ENCODE measurements around the gene ZSCAN30.

The ZSCAN30 gene

DNA sequence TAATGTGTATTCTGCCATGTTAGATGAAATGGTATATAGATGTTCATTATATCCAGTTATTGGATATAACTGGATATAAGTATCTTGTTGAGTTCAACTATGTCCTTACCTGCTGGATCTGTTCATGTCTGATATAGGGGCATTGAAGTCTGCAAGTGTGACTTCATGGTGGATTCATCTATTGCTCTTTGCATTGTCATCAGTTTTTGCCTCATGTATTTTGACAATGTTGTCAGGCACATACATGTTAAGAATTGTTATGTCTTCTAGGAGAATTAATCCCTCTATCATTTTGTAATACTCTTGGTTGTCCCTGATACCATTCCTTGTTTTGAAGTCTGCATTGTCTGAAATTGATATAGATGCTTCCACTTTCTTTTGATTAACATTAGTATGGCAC lies 38.8 kb upstream of the ZSCAN30 start:
- TF ChIP-seq, protein P1, sequence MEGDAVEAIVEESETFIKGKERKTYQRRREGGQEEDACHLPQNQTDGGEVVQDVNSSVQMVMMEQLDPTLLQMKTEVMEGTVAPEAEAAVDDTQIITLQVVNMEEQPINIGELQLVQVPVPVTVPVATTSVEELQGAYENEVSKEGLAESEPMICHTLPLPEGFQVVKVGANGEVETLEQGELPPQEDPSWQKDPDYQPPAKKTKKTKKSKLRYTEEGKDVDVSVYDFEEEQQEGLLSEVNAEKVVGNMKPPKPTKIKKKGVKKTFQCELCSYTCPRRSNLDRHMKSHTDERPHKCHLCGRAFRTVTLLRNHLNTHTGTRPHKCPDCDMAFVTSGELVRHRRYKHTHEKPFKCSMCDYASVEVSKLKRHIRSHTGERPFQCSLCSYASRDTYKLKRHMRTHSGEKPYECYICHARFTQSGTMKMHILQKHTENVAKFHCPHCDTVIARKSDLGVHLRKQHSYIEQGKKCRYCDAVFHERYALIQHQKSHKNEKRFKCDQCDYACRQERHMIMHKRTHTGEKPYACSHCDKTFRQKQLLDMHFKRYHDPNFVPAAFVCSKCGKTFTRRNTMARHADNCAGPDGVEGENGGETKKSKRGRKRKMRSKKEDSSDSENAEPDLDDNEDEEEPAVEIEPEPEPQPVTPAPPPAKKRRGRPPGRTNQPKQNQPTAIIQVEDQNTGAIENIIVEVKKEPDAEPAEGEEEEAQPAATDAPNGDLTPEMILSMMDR (IDR thresholded peaks at IDR 0.05; ENCODE audit: control insufficient read depth, extremely low read depth, insufficient read depth): no peak
- H3K4me3 ChIP-seq (ENCODE audit: low read depth, low read length): no peak overlapping the region

DNA sequence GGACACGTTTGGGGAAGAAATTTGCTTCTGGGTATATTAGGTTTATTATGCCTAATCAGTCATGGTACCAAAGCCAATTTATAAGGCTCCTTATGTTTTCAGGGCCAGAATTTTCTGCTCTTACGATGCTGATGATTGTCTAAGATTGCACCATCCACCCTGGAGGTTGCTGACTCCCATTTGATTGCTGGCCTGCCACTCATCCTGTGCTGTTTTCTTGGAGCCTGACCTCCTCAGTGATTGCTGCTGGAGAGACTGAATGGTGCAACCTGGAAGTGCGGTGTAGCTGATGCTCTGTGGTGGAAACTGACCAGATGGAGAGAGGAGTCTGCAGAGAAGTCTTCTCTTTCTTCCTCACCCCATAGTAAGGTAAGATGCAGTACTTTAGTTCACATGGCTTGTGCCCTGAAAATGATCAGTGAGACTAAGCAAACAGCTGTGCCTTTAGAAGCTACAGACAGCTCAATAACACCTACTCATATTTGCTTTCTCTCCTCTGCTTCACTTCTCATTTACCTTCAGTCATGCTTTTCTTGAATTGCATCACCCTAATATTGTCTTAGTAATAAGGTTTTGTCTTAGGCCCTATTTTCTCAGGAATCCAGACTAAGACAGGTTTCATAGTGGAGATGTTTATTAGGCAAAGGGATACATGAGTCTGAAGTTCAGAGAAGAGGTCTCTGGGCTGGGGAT lies 36.8 kb upstream of the ZSCAN30 start:
- no peak overlapping the region for H3K4me3 ChIP-seq (ENCODE audit: low read depth, low read length)
- TF ChIP-seq, protein P1 (IDR thresholded peaks at IDR 0.05; ENCODE audit: control insufficient read depth, extremely low read depth, insufficient read depth): no peak
- no peak for DNase-seq (ENCODE audit: low read depth)

More for the DNA sequence above, 38.8 kb upstream of the ZSCAN30 start:
- no peak for DNase-seq (ENCODE audit: low read depth)

DNA sequence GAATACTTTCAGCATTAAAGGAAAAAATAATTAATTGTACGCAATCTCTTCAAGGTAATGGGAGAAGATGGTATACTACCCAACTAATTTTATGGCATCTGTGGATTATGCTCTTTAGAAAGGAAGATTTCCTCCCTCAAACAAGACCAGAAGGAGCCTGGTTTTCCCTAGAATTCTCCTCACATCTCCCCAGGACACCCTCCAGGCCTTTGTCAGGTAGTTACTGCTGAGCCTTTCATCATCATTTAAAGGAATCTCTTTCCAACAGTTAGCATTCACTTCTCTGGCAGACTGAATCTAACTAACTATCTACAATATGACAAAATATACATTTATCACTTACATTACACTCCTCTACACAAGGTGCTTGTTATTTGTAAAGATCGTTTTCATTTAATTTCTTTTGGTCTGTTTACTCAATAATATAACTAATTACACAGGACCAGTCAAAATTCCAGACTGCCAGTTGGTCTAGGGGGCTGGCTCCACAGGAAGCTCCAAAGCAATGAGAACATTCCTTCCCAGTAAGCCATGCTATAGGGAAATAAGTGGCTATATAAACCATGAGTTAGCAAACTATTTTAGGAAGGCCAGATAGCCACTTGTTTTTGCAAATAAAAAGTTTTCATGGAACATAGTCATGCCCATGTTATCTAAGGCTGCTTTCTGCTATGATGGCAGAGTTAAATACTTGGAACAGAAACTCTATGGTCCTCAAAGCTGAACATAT lies 35.1 kb upstream of the ZSCAN30 start:
- H3K4me3 ChIP-seq (ENCODE audit: low read depth, low read length): no peak overlapping the region
- DNase-seq (ENCODE audit: low read depth): no peak

DNA sequence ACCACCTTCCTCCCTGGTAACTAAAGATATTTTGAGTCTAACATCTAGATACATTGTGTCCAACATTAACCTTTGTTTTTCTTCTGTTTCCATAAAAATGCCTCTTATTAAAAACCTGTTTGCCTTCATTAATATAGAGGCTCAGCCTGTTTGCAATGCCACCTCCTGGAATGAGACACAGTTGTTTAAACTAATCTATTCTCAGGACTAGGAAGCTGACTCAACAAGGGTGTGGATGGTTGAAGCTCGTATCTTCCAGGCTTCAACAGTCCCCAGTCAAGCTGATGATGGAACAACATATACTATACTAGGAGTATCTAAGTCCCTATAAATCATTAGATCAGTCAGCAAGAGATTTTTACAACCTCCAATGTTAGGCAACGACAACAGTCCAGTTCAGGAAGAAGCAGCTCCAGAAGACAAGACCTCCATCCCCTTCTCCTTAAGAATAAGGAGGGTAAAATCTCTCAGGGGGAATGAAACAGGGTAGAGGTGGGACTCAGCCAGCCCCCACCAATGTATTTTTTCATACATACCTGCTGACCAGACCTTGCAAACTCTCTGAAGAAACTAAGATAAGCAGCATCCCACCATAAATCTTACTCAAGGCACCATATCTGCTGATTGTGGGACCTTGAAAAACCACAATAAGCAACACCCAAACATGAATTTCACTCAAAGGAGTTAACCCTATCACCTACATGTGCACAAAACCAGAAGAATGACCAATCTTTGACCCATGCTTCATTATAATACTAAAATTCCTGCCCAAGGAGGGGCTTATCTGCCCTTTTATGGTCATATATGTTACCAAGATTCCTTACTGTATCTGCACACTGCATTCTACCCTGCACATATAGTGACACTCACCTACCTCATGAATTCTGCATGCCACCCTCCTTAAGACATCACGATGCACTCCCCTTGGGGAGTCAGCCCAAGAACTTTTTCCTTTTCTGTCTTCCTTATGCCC lies 32.7 kb upstream of the ZSCAN30 start:
- no peak overlapping the region for H3K4me3 ChIP-seq (ENCODE audit: low read depth, low read length)
- TF ChIP-seq, protein P1 (IDR thresholded peaks at IDR 0.05; ENCODE audit: control insufficient read depth, extremely low read depth, insufficient read depth): no peak
- no peak for DNase-seq (ENCODE audit: low read depth)

More for the DNA sequence above, 35.1 kb upstream of the ZSCAN30 start:
- TF ChIP-seq, protein P1 (IDR thresholded peaks at IDR 0.05; ENCODE audit: control insufficient read depth, extremely low read depth, insufficient read depth): no peak

DNA sequence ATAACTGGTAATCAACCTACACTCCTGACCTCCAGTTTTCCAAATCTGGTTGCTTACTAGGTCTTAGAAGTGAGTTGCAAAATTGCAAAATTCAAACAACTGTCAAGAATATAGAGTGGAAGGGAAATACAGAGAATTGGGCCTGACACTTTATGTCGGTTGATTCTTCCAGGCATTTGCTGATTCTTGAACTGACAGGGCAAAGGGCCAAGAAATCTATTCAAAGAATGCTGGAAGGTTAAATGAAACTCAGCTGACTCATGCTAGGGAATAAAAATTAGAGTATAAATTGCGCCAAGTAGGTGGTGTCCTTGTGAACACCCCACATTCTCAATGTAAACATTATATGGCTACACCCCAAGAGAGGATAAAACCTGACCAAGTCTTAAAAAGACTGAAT lies 21.5 kb upstream of the ZSCAN30 start:
- no peak overlapping the region for H3K4me3 ChIP-seq (ENCODE audit: low read depth, low read length)
- TF ChIP-seq, protein P1 (IDR thresholded peaks at IDR 0.05; ENCODE audit: control insufficient read depth, extremely low read depth, insufficient read depth): no peak
- no peak for DNase-seq (ENCODE audit: low read depth)

DNA sequence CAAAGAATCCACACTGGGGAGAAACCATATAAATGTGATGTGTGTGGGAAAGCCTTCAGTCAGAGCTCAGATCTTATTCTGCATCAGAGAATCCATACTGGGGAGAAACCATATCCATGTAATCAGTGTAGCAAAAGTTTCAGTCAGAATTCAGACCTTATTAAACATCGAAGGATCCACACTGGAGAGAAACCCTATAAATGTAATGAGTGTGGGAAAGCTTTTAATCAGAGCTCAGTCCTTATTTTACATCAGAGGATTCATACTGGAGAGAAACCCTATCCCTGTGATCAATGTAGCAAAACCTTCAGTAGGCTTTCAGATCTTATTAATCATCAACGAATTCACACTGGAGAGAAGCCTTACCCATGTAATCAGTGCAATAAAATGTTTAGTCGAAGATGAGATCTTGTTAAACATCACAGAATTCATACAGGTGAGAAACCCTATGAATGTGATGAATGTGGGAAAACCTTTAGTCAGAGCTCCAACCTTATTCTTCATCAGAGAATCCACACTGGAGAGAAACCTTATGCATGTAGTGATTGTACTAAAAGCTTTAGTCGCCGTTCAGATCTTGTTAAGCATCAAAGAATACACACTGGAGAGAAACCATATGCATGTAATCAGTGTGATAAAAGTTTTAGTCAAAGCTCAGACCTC lies 16.7 kb upstream of the ZSCAN30 start:
- DNase-seq (ENCODE audit: low read depth): no peak
- no peak overlapping the region for H3K4me3 ChIP-seq (ENCODE audit: low read depth, low read length)
- TF ChIP-seq, protein P1 (IDR thresholded peaks at IDR 0.05; ENCODE audit: control insufficient read depth, extremely low read depth, insufficient read depth): no peak
